GM23248 (cell line): ENCODE measurements around the gene KCNH2.

Experiments used
- EZH2 ChIP-seq: fragments of 200-600 bp; sonication (generic); IDR thresholded peaks from 2 replicates; pipeline ENCODE4 v1.6.1; 2018; ENCODE audit warnings: antibody characterized with exemption, mild to moderate bottlenecking; ENCODE audit not compliant: insufficient read depth, poor library complexity, severe bottlenecking
- EZH2phosphoT487 ChIP-seq: fragments of 200-600 bp; sonication (generic); IDR thresholded peaks from 2 replicates; pipeline ENCODE4 v1.6.1; 2018; ENCODE audit warnings: antibody characterized with exemption, moderate library complexity, mild to moderate bottlenecking, low read depth; ENCODE audit not compliant: insufficient read depth

DNA sequence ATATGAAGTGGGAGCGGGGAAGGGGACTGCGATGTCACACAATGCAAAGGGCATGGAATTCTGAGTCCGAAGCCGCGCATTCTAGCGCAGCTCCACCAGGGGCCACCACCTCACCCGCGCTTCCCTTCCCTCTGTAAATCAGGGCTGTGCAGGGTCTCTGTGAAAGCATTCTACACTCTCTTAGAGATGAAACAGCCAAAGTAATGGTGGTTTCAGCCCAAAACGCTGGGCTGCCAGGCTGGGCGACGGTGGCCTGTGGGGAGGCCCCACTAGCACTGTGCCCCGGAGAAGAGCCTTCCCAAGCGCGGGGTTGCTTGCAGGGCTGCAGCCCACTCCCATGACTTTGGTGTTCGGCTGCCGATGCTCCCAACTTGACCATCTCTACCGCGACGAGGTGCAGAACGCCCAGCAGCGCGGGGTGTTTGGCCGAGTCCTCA, 34.8 kb upstream of the KCNH2 start:
- TF ChIP-seq EZH2 (no peak), EZH2phosphoT487 (no peak)
